Fibroblast of mammary gland (primary cell): ENCODE measurements around the gene LYRM9.

Experiments used
- DNase-seq: peaks from one replicate; pipeline ENCODE4 v3.0.0-alpha.2; 2010; ENCODE audit warnings: low read depth
- H3K4me3 ChIP-seq: 2 replicates; pipeline ENCODE4 v1.5.1; 2011; ENCODE audit warnings: low read depth, mild to moderate bottlenecking, low read length, moderate library complexity; ENCODE audit not compliant: control insufficient read depth
- TF ChIP-seq, protein P1 (sequence below): conservative IDR thresholded peaks from 2 replicates; pipeline ENCODE4 v1.5.1; 2011; ENCODE audit warnings: low read depth, low read length, inconsistent platforms; ENCODE audit not compliant: control insufficient read depth, insufficient read depth

LYRM9 gene

DNA sequence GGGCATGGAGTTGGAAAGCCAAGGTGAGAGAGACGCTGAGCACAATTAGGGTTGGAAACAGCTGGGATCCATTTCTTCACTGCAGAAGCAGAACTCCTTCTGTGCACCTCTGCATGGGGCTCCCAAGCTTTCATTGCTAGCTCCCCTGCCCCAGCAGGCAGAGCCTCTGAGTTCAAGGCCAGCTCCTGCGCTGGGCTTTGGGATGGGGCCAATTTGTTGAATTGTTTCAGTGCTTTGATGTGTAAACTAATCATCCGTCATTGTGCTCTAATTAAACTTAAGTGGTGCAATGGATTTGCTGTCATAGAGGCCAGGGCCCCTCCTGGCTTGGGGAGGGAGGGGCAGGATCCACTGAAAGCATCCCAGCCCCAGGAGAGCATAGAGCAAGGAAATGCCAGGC lies 13.5 kb upstream of the LYRM9 start:
- TF ChIP-seq, protein P1, sequence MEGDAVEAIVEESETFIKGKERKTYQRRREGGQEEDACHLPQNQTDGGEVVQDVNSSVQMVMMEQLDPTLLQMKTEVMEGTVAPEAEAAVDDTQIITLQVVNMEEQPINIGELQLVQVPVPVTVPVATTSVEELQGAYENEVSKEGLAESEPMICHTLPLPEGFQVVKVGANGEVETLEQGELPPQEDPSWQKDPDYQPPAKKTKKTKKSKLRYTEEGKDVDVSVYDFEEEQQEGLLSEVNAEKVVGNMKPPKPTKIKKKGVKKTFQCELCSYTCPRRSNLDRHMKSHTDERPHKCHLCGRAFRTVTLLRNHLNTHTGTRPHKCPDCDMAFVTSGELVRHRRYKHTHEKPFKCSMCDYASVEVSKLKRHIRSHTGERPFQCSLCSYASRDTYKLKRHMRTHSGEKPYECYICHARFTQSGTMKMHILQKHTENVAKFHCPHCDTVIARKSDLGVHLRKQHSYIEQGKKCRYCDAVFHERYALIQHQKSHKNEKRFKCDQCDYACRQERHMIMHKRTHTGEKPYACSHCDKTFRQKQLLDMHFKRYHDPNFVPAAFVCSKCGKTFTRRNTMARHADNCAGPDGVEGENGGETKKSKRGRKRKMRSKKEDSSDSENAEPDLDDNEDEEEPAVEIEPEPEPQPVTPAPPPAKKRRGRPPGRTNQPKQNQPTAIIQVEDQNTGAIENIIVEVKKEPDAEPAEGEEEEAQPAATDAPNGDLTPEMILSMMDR = no peak
- no peak overlapping the region for H3K4me3 ChIP-seq
- no peak for DNase-seq

DNA sequence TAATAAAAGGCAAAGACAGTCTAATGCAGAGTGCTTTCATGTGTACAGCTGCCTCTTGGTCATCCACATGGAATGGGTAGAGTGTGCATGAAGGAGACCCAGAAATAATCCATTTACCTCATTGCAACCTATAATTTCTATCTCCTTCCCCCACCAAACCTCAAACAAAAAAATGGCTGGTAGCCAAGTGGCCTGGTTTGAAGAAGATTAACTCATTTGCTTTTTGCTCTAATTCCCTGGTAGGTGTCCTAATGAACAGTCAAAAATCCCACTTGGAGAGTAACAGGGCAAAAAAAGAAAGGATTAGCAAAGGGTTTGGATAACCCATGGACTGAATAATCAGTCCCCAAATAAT lies 13.0 kb upstream of the LYRM9 start:
- H3K4me3 ChIP-seq = no peak overlapping the region
- TF ChIP-seq, protein P1 = no peak
- no peak for DNase-seq

DNA sequence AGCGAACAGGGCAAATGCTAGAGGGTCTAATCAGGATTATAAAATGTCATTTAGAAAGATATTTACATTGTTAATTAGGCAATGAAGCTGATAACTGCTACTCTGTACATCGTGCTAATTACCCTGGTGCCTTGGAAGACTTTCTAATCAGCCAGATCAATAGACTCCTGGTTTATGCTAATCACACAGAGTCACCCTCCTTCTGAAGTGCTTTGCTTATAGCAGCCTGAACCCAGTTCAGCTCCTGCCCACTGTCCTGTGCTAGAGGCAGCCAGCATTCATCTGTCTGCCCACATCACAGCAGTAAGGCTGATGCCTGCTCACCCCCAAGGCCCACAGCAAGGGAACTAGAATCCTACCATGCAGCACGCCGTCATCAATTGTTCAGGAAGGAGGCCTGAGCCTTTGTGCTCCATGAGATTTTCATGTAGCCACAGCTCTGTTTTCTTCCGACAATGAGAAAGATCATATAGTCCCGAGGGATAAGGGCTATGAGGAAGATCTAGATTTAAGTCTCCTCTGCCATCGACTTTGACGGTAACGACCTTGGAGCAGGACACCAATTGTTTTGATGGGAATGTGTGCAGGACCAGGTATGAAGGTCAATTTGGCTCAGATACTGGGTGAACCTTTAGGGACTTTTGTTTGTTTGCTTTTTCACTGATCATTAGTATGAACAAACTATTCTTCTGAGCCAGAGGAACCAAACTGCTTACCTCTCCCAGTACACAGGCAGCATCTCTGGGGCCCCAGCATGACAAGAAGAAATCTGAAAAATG lies 12.5 kb upstream of the LYRM9 start:
- DNase-seq = no peak
- TF ChIP-seq, protein P1 = no peak
- no peak overlapping the region for H3K4me3 ChIP-seq

DNA sequence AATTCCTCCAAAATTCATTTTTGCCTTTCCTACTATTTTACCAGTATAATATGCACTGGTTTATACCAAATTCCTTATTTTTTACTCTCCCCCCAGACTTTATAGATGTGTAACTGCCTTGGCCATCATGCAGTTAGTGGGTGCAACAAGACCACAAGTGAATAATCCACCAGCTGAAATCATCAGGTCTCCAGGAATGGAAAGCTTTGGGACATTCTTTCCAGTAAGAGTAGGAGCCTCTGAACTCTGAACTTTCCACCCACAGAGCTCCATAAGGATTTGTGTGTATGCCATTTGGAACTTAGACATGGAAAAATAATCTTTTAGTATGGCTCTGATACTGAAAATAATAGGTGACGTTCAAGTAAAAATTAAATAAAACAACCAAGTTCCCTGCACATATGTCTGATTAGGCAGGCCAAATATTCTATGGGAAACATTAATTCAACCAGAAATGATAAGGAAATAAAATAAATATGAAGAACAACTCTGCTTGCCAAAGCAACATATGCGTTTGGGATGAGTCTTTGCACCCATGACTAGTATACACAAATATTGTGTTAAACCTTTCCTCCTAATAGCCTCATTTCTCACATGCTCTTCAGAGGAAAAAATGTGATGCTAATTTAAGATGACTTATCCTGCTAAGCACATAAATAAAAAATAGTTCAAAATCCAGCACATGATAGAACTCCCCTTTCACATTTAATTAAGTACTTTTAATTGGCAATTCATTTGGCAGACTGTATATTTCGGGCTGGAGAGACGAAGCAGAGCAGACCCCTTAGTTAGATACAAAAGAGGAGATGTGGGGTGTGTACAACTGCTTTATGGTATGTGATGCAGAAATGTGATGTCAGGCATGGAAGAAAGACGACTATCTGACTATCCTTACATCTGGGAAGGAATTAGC lies 11.6 kb upstream of the LYRM9 start:
- no peak for DNase-seq
- H3K4me3 ChIP-seq = no peak overlapping the region
- TF ChIP-seq, protein P1 = no peak

- no peak for DNase-seq
- TF ChIP-seq, protein P1 = no peak
- no peak overlapping the region for H3K4me3 ChIP-seq
These were observed 10.9 kb upstream of the LYRM9 start for GRCh38 chr17:27904114-27904513.

GRCh38 chr17:27899525-27899924 lies 6.4 kb upstream of the LYRM9 start:
- no peak overlapping the region for H3K4me3 ChIP-seq
- TF ChIP-seq, protein P1 = no peak
- no peak for DNase-seq
